Measurements from ENCODE around the gene LRRC51. TPM values are rescaled to one million over a fixed set of nuclear protein-coding genes. Genes with fewer than 3 reads are reported as not detected.

The LRRC51 gene
- total RNA-seq, 1 donor, result 5.1 TPM

Small RNAs within 50 kb of the gene (small RNA-seq; reads per million reads assigned to genes)
- gene MIR3165 (not detected), gene RNU6-72P (not detected)

Other genes starting within 250 kb of the LRRC51 start
- gene DEFB108B, start 247.7 kb upstream of the LRRC51 start, total RNA-seq, result not detected in 2 replicates
- not detected in 2 replicates for gene DEFB131B, start 202.4 kb upstream of the LRRC51 start, total RNA-seq
- 8.8 and 9.4 TPM in 2 replicates for gene XNDC1N, start 152.3 kb upstream of the LRRC51 start, total RNA-seq
- 32.1 and 32.2 TPM in 2 replicates for gene RNF121, start 151.8 kb upstream of the LRRC51 start, total RNA-seq
- 4.0 and 4.4 TPM in 2 replicates for gene IL18BP, start 81.9 kb upstream of the LRRC51 start, total RNA-seq
- 176 and 182 TPM in 2 replicates for gene NUMA1, start 308 bp upstream of the LRRC51 start, total RNA-seq
- 131 and 138 TPM in 2 replicates for gene LAMTOR1, start 22.4 kb downstream of the LRRC51 start, total RNA-seq
- not detected in 2 replicates for gene TOMT, start 25.1 kb downstream of the LRRC51 start, total RNA-seq
- gene ANAPC15, start 31.8 kb downstream of the LRRC51 start, total RNA-seq, result 21.7 and 23.0 TPM in 2 replicates
- 0.88 and 1.1 TPM in 2 replicates for gene FOLR3, start 54.9 kb downstream of the LRRC51 start, total RNA-seq
- gene FOLR1, start 111.3 kb downstream of the LRRC51 start, total RNA-seq, result under 0.01 and 0.36 TPM in 2 replicates
- not detected in 2 replicates for gene FOLR2, start 135.9 kb downstream of the LRRC51 start, total RNA-seq
- 86.5 and 92.2 TPM in 2 replicates for gene INPPL1, start 143.9 kb downstream of the LRRC51 start, total RNA-seq
- gene PHOX2A, start 163.3 kb downstream of the LRRC51 start, total RNA-seq, result not detected in 2 replicates

Measured in osteoblast (primary cell).